GM13977 (cell line): ENCODE data around the gene OR14A16.

Source experiments
- DNase-seq: peaks from one replicate; pipeline ENCODE4 v3.0.0; 2012; ENCODE audit warnings: low spot score
- CTCF ChIP-seq: IDR thresholded peaks from 2 replicates; pipeline ENCODE4 v1.5.1; 2012; ENCODE audit warnings: mild to moderate bottlenecking, control low read depth; ENCODE audit not compliant: insufficient read depth; ENCODE audit errors: extremely low read depth, missing control alignments
- in situ Hi-C: fragments of 300-500 bp; cut with MboI; formaldehyde crosslinking; loops from one replicate; pipeline ENCODE4 v1.12.0; 2022; ENCODE audit warnings: low sequenced_read_pairs, low pct_unique_long_range_greater_than_20kb, mixed read lengths, inconsistent platforms; ENCODE audit not compliant: unreplicated experiment

Gene OR14A16

GRCh38 chr1:247843411-247843810 lies 19.5 kb upstream of the OR14A16 start:
- DNase-seq = no peak
- in situ Hi-C loops = no loop called here
- TF ChIP-seq CTCF = no peak

- DNase-seq = no peak
- in situ Hi-C loops = no loop called here
- no peak for TF ChIP-seq CTCF
Measured at GRCh38 chr1:247841796-247842195, 17.9 kb upstream of the OR14A16 start, which contains the start of gene OR11L1. OR11L1 (minus strand) TSS chr1:247841896; CDS start chr1:247841896, 0 bp downstream.

- TF ChIP-seq CTCF = no peak
- in situ Hi-C loops = no loop called here
- no peak for DNase-seq
Measured at GRCh38 chr1:247840818-247841217, 16.9 kb upstream of the OR14A16 start.

GRCh38 chr1:247833601-247834000 lies 9.7 kb upstream of the OR14A16 start:
- no peak for DNase-seq
- TF ChIP-seq CTCF = peak; percentile 8
- in situ Hi-C loops = no loop called here

GRCh38 chr1:247829656-247830055 lies 5.7 kb upstream of the OR14A16 start:
- in situ Hi-C loops = no loop called here
- no peak for DNase-seq
- TF ChIP-seq CTCF = no peak

- TF ChIP-seq CTCF = no peak
- no peak for DNase-seq
- in situ Hi-C loops = no loop called here
Measured at GRCh38 chr1:247825362-247825761, 1.4 kb upstream of the OR14A16 start.

- in situ Hi-C loops = no loop called here
- no peak for TF ChIP-seq CTCF
- DNase-seq = no peak
Measured at GRCh38 chr1:247822060-247822459, 1.9 kb downstream of the OR14A16 start.
